Activated CD8-positive, alpha-beta memory T cell treated with anti-CD3 and anti-CD28 coated beads for 4 hours (primary cell): ENCODE results near the gene CRHR2.

Source experiments
- DNase-seq, 2 donors: peaks; one replicate each; pipeline ENCODE4 v3.0.0-alpha.2; 2020; ENCODE audit warnings: low read depth in 2 of 2

CRHR2 gene

GRCh38 chr7:30618080-30618676, 64.1 kb downstream of the CRHR2 start:
- no peak for DNase-seq

- no peak for DNase-seq
These were observed 64.9 kb downstream of the CRHR2 start for GRCh38 chr7:30617359-30617758.

DNA sequence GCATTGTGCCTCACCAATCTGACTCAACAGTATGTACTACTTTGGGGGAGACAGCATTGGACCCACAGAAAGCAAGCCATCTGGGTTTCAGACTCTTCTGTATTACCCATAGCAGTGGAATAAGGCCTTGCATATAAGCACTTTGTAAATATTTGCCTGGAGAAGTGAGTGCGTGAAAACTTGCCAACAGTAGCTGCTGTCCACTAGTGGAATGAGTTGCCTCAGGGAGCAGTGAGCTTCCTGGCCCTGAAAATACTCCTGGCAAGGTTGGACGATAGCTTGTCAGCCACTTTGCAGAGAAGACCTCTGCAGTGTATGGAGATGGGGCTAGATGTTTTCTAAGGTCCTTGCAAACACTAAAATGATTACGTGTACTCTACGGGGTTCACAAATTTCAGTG, 65.9 kb downstream of the CRHR2 start:
- DNase-seq, result no peak

GRCh38 chr7:30613366-30614325, 68.6 kb downstream of the CRHR2 start:
- no peak for DNase-seq

GRCh38 chr7:30612658-30613265, 69.5 kb downstream of the CRHR2 start:
- DNase-seq, result no peak

DNA sequence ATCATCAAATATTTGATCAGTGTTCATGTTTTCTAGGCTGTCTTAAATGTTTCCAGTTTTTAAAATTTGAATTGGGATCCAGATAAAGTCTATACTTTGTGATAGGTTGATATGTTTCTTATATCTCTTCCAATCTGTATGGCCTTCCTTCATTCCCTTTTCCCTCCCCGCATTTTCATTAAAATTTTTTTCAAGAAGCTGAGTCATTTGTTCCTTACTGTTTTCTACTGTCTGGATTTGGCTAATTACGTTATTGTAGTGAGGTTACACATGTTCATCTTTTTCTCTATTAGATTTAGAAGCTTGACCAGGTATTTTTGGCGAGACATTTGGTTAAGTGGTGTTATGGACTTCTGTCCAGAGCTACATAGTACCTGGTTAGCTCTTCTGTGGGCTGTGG, 76.4 kb downstream of the CRHR2 start:
- DNase-seq, result no peak

DNA sequence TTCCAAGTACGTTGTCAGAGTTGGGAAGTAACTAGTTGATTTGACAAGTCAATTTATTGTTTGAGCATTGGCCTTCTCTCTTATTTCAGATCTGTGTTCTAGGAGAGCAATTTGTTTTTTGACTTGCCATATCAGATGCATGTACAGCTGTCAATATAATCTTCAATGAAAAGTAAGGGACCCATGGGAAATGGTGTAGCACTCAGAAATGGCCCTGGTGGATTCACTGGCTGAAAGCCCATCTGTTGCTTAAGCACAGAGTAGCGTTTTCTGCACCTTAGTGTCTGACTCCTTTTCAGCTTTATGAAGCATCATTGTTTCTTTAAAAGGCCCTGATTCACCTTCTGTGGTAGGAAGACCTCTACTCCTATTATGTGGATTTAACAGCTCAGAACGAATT, 77.4 kb downstream of the CRHR2 start:
- no peak for DNase-seq
